GM13977 (cell line): ENCODE results near the gene DNAH7.

Source experiments
- DNase-seq: peaks from one replicate; pipeline ENCODE4 v3.0.0; 2012; ENCODE audit warnings: low spot score
- CTCF ChIP-seq: IDR thresholded peaks from 2 replicates; pipeline ENCODE4 v1.5.1; 2012; ENCODE audit warnings: mild to moderate bottlenecking, control low read depth; ENCODE audit not compliant: insufficient read depth; ENCODE audit errors: extremely low read depth, missing control alignments
- in situ Hi-C: fragments of 300-500 bp; cut with MboI; formaldehyde crosslinking; loops from one replicate; pipeline ENCODE4 v1.12.0; 2022; ENCODE audit warnings: low sequenced_read_pairs, low pct_unique_long_range_greater_than_20kb, mixed read lengths, inconsistent platforms; ENCODE audit not compliant: unreplicated experiment

DNAH7 gene

GRCh38 chr2:196040218-196040617 is 28.4 kb downstream of the DNAH7 start:
- in situ Hi-C loops, result no loop called here
- DNase-seq, result no peak
- no peak for TF ChIP-seq CTCF

DNA sequence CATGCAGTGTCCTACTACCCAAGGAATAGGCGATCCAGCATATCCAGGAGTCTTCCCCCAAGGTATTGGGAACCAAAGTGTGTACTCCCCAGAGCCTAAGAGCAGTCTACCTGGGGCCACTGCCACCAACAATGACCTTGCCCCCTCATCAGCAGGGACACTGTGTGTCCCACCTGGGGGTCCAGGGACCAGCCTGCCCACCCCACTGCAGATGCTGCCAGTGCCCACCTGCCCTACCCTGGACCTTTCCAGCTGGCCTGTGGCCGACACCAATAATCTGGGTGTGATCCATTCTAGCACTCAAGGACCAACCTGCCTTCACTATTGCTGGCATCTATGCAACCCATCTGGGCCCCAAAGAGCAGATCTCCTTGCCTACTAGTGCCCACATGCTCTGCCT is 32.2 kb downstream of the DNAH7 start:
- TF ChIP-seq CTCF, result no peak
- in situ Hi-C loops, result no loop called here
- DNase-seq, result no peak

GRCh38 chr2:196018037-196018436 is 50.6 kb downstream of the DNAH7 start:
- no peak for DNase-seq
- in situ Hi-C loops, result no loop called here
- TF ChIP-seq CTCF, result no peak

DNA sequence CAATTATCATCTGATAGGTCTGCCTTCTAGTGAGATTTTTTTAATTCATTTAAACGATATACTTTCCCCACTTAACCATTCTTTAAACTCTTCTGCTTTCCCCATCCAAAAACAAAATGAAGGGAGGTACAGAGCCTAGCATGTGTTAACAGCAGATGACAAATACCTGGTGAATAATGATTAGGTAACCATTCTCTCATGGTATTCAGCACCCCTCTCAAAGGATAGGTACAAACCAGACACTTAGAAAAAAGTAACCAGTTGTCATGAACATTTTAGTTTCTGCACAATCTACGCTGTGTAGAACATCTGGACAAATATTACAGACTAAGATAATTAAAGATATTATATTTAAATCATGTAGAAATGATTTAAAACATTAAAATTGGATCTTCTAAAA is 56.3 kb downstream of the DNAH7 start:
- in situ Hi-C loops, result no loop called here
- TF ChIP-seq CTCF, result no peak
- no peak for DNase-seq

- no peak for DNase-seq
- in situ Hi-C loops, result no loop called here
- TF ChIP-seq CTCF, result no peak
These were observed 68.1 kb downstream of the DNAH7 start for GRCh38 chr2:196000551-196000950.

DNA sequence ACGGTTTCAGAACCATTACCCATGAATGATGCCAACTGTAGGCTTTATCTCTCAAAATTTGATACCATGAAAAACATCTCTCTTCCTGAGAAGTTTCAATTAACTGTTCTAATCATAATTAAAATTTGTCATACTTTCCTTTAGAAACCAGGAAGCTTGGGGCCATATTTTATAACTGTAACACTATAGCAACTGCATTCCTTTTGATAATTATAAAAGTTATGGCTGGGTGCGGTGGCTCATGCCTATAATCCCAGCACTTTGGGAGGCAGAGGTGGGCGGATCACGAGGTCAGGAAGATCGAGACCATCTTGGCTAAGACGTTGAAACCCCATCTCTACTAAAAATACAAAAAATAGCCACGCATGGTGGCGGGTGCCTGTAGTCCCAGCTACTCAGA is 70.6 kb downstream of the DNAH7 start:
- TF ChIP-seq CTCF, result no peak
- in situ Hi-C loops, result no loop called here
- DNase-seq, result no peak

GRCh38 chr2:195995499-195995898 is 73.1 kb downstream of the DNAH7 start:
- DNase-seq, result no peak
- in situ Hi-C loops, result no loop called here
- TF ChIP-seq CTCF, result no peak
